Thoracic aorta (tissue), 2 donors: Measurements from ENCODE around the gene MLLT1. TPM values are rescaled to one million over a fixed set of nuclear protein-coding genes. Genes with fewer than 3 reads are reported as not detected.

Experiments
- ATAC-seq: fragments of 150-250 bp; one replicate; pipeline ENCODE4 v1.8.0; 2017; ENCODE audit warnings: low read depth; ENCODE audit not compliant: insufficient number of reproducible peaks, low FRiP score
- DNase-seq: peaks from one replicate; pipeline ENCODE4 v3.0.0-alpha.2; 2020; ENCODE audit warnings: low spot score
- H3K27ac ChIP-seq, 2 donors: fragments of 200-600 bp; sonication (generic); 1 replicate in 1 of 2; 2 replicates in 1 of 2; pipeline ENCODE4 v1.5.1; 2016; ENCODE audit warnings: mild to moderate bottlenecking in 2 of 2, moderate library complexity in 2 of 2
- H3K27me3 ChIP-seq: fragments of 200-600 bp; sonication (generic); replicated peaks from 2 replicates; pipeline ENCODE4 v1.6.0; 2016; ENCODE audit warnings: mild to moderate bottlenecking; ENCODE audit not compliant: insufficient read depth
- H3K36me3 ChIP-seq: fragments of 200-600 bp; sonication (generic); one replicate; pipeline ENCODE4 v1.5.1; 2016
- H3K4me1 ChIP-seq, 2 donors: fragments of 200-600 bp; sonication (generic); 1 replicate in 1 of 2; 2 replicates in 1 of 2; pipeline versions ENCODE4 v1.5.1 to v1.6.0; 2016; ENCODE audit warnings: low read depth in 2 of 2, mild to moderate bottlenecking in 1 of 2; ENCODE audit not compliant: control insufficient read depth in 1 of 2
- H3K4me3 ChIP-seq: fragments of 200-600 bp; sonication (generic); 2 replicates; pipeline ENCODE4 v1.5.1; 2016; ENCODE audit warnings: mild to moderate bottlenecking
- H3K9me3 ChIP-seq: fragments of 200-600 bp; sonication (generic); 2 replicates; pipeline ENCODE4 v1.5.1; 2016
- total RNA-seq, 2 donors: library from RNA; depleted of rRNA; stranded (reverse); fragments of >200 nt; gene quantifications; one replicate each; pipeline versions ENCODE4 v1.1.0 to v1.2.3, GENCODE V29; 2016
- TF ChIP-seq, protein P1 (sequence below): fragments of 200-600 bp; sonication (generic); IDR thresholded peaks from one replicate; pipeline ENCODE4 v1.5.1; 2019; ENCODE audit warnings: antibody characterized with exemption

Gene MLLT1
- total RNA-seq, 2 donors from 2014 or later: 23.0 to 31.4 TPM

- no peak overlapping the region for H3K27ac ChIP-seq
- no peaks in the 10 kb centered on the region for H3K36me3 ChIP-seq
- no peak overlapping the region for H3K4me3 ChIP-seq
- no peak for ATAC-seq
- no peak for DNase-seq
- TF ChIP-seq, protein P1, sequence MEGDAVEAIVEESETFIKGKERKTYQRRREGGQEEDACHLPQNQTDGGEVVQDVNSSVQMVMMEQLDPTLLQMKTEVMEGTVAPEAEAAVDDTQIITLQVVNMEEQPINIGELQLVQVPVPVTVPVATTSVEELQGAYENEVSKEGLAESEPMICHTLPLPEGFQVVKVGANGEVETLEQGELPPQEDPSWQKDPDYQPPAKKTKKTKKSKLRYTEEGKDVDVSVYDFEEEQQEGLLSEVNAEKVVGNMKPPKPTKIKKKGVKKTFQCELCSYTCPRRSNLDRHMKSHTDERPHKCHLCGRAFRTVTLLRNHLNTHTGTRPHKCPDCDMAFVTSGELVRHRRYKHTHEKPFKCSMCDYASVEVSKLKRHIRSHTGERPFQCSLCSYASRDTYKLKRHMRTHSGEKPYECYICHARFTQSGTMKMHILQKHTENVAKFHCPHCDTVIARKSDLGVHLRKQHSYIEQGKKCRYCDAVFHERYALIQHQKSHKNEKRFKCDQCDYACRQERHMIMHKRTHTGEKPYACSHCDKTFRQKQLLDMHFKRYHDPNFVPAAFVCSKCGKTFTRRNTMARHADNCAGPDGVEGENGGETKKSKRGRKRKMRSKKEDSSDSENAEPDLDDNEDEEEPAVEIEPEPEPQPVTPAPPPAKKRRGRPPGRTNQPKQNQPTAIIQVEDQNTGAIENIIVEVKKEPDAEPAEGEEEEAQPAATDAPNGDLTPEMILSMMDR: no peak
- H3K4me1 ChIP-seq: no peaks in the 10 kb centered on the region
- no peaks in the 10 kb centered on the region for H3K9me3 ChIP-seq
- H3K27me3 ChIP-seq: no peaks in the 10 kb centered on the region
Measured at GRCh38 chr19:6187374-6187773, 92.4 kb downstream of the MLLT1 start.

GRCh38 chr19:6185835-6186834, 93.6 kb downstream of the MLLT1 start:
- H3K9me3 ChIP-seq: no peaks in the 10 kb centered on the region
- H3K4me1 ChIP-seq: no peaks in the 10 kb centered on the region
- H3K36me3 ChIP-seq: no peaks in the 10 kb centered on the region
- DNase-seq (no peak), ATAC-seq (no peak)
- no peak overlapping the region for H3K27ac ChIP-seq
- H3K4me3 ChIP-seq: no peak overlapping the region
- no peaks in the 10 kb centered on the region for H3K27me3 ChIP-seq
- TF ChIP-seq, protein P1: no peak

DNA sequence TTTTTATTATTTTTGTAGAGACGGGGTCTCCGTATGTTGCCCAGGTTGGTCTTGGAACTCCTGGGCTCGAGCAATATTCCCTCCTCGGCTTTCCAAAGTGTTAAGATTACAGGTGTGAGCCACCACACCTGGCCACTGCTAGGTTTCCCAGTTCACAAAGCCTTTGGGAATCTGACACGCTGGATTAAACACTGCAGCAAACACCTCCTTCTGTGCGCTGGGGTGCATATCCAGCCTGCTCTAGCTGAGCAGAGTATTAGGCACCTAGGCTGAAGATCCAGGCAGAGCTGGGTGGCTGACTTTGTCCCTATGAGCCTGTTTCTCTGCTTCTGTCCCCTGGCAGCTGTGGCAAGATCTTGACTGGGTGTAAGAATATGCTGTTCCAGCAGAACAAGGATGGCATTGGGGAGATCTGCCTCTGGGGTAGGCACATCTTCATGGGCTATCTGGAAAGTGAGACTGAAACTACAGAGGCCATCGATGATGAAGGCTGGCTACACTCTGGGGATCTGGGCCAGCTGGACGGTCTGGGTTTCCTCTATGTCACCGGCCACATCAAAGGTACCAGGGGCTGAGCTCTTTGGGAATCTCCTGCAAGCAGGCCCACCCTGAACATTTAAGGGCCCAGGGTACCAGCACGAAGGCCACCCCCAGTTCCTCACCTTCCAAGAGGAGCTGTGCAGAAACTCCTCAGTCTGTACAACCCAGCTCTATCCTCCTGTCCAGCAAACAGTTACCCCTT, 94.5 kb downstream of the MLLT1 start:
- Histone ChIP-seq H3K4me1 (no peaks in the 10 kb centered on the region), H3K9me3 (no peaks in the 10 kb centered on the region), H3K27ac (no peak overlapping the region), H3K27me3 (no peaks in the 10 kb centered on the region), H3K36me3 (no peaks in the 10 kb centered on the region), H3K4me3 (no peak overlapping the region)
- ATAC-seq: no peak
- no peak for DNase-seq
- TF ChIP-seq, protein P1: no peak

DNA sequence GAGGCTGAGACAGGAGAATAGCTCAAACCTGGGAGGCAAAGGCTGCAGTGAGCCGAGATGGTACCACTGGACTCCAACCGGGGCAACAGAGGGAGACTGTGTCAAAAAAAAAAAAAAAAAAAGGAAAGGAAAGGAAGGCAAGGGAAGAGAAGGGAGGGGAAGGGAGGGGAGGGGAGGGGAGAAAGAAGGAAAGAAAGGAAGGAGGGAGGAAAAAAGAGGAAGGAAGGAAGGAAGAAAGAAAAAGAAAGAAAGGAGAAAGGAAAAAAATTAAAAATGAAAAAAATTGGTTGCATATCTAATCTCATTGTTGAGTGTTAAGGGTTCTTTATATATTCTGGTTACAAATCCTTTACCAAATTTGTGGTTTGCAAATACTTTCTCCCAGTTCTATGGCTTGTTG, 98.7 kb downstream of the MLLT1 start:
- H3K4me1 ChIP-seq: no peaks in the 10 kb centered on the region
- H3K4me3 ChIP-seq: no peak overlapping the region
- no peaks in the 10 kb centered on the region for H3K27me3 ChIP-seq
- TF ChIP-seq, protein P1: no peak
- ATAC-seq (no peak), DNase-seq (no peak)
- H3K36me3 ChIP-seq: no peaks in the 10 kb centered on the region
- H3K27ac ChIP-seq: no peak overlapping the region
- no peaks in the 10 kb centered on the region for H3K9me3 ChIP-seq

- H3K4me1 ChIP-seq: no peaks in the 10 kb centered on the region
- TF ChIP-seq, protein P1: no peak
- no peak for DNase-seq
Measured at GRCh38 chr19:6173190-6173589, 106.6 kb downstream of the MLLT1 start.

More at GRCh38 chr19:6173190-6173589, 106.6 kb downstream of the MLLT1 start:
- no peaks in the 10 kb centered on the region for H3K27me3 ChIP-seq
- no peak for ATAC-seq
- H3K4me3 ChIP-seq: no peak overlapping the region
- no peak overlapping the region for H3K27ac ChIP-seq
- H3K36me3 ChIP-seq: no peaks in the 10 kb centered on the region
- peaks cover 3% of the 10 kb centered on the region for H3K9me3 ChIP-seq
